Activated CD4-positive, alpha-beta T cell treated with anti-CD3 and anti-CD28 coated beads for 36 hours (primary cell): ENCODE data around the gene RGS7. TPM values are rescaled to one million over a fixed set of nuclear protein-coding genes. Genes with fewer than 3 reads are reported as not detected.
A peak's percentile ranks its signal among the peaks of the same experiment; 100 is the strongest.

Experiments used
- ATAC-seq: fragments of 200-7000 bp; cut with Tn5 transposase; one replicate; pipeline ENCODE4 v1.10.0; 2021; ENCODE audit warnings: mild to moderate bottlenecking, moderate library complexity
- CTCF ChIA-PET: fragments of 350-600 bp; sonication (Branson Sonifier 250); formaldehyde crosslinking; loops from one replicate; lab custom pipeline; 2021; ENCODE audit warnings: antibody characterized with exemption; lab: Charles Lee
- POLR2A ChIA-PET: fragments of 350-600 bp; sonication (Branson Sonifier 250); formaldehyde crosslinking; loops from one replicate; lab custom pipeline; 2021; ENCODE audit warnings: antibody characterized with exemption, inconsistent platforms; lab: Charles Lee
- DNase-seq: peaks from one replicate; pipeline ENCODE4 v3.0.0-alpha.2; 2020
- H3K27ac Mint-ChIP-seq: one replicate; pipeline ENCODE4 v1.8.0; 2021; ENCODE audit warnings: mixed read lengths
- H3K27me3 Mint-ChIP-seq: one replicate; pipeline ENCODE4 v1.8.0; 2021; ENCODE audit warnings: mixed read lengths
- H3K36me3 Mint-ChIP-seq: one replicate; pipeline ENCODE4 v1.8.0; 2021; ENCODE audit warnings: low read depth, mixed read lengths
- H3K4me1 Mint-ChIP-seq: one replicate; pipeline ENCODE4 v1.8.0; 2021; ENCODE audit warnings: mixed read lengths
- H3K4me3 Mint-ChIP-seq: one replicate; pipeline ENCODE4 v1.8.0; 2021; ENCODE audit warnings: mild to moderate bottlenecking, moderate library complexity, mixed read lengths
- H3K9me3 Mint-ChIP-seq: one replicate; pipeline ENCODE4 v1.8.0; 2021; ENCODE audit warnings: low read depth, mixed read lengths
- intact Hi-C, 2 experiments: fragments of 100-400 bp; cut with DNase I in 1 of 2; cut with micrococcal nuclease in 1 of 2; formaldehyde crosslinking; loops; one replicate each; pipeline versions ENCODE4 v1.14.2 to v1.15.1; 2022 to 2024; cut with DNase I, micrococcal nuclease
- total RNA-seq, 2 experiments: library from RNA; stranded (reverse); gene quantifications; one replicate each; pipeline ENCODE4 v1.2.3, GENCODE V29; 2021

RGS7 gene
- total RNA-seq, 2 experiments from 2014 or later, result not detected

- CTCF ChIA-PET, result no interaction called here
- peaks cover 1% of the 10 kb centered on the region for H3K9me3 Mint-ChIP-seq
- no peak overlapping the region for H3K4me3 Mint-ChIP-seq
- ATAC-seq (no peak), DNase-seq (no peak)
- intact Hi-C loops, result no loop called here
- no peaks in the 10 kb centered on the region for H3K36me3 Mint-ChIP-seq
- POLR2A ChIA-PET, result no interaction called here
- no peak overlapping the region for H3K27ac Mint-ChIP-seq
- peaks cover 1% of the 10 kb centered on the region for H3K27me3 Mint-ChIP-seq
- H3K4me1 Mint-ChIP-seq, result no peaks in the 10 kb centered on the region
These were observed 543.3 kb downstream of the RGS7 start for GRCh38 chr1:240813720-240814119.

GRCh38 chr1:240811256-240811655 lies 545.7 kb downstream of the RGS7 start:
- CTCF ChIA-PET, result no interaction called here
- DNase-seq (no peak), ATAC-seq (no peak)
- Mint-ChIP-seq H3K9me3 (no peaks in the 10 kb centered on the region), H3K4me1 (no peaks in the 10 kb centered on the region), H3K27me3 (peaks cover 1% of the 10 kb centered on the region), H3K27ac (no peak overlapping the region), H3K4me3 (no peak overlapping the region), H3K36me3 (no peaks in the 10 kb centered on the region)
- POLR2A ChIA-PET, result interaction anchor here (0.6 kb wide), 1 partner anchor 182 kb away, joined by 3 read pairs; no protein-coding TSS in a partner anchor
- intact Hi-C loops, result no loop called here

GRCh38 chr1:240808381-240808780 lies 548.6 kb downstream of the RGS7 start:
- Mint-ChIP-seq H3K9me3 (no peaks in the 10 kb centered on the region), H3K27me3 (peaks cover 1% of the 10 kb centered on the region), H3K27ac (no peak overlapping the region), H3K4me1 (no peaks in the 10 kb centered on the region), H3K36me3 (no peaks in the 10 kb centered on the region), H3K4me3 (no peak overlapping the region)
- intact Hi-C loops, result no loop called here
- ATAC-seq, result no peak
- ChIA-PET CTCF (no interaction called here), POLR2A (no interaction called here)
- no peak for DNase-seq

- no peak for ATAC-seq
- intact Hi-C loops, result no loop called here
- ChIA-PET CTCF (no interaction called here), POLR2A (no interaction called here)
- Mint-ChIP-seq H3K9me3 (no peaks in the 10 kb centered on the region), H3K27me3 (no peaks in the 10 kb centered on the region), H3K4me3 (no peak overlapping the region), H3K27ac (no peak overlapping the region), H3K4me1 (no peaks in the 10 kb centered on the region), H3K36me3 (no peaks in the 10 kb centered on the region)
- DNase-seq, result no peak
These were observed 550.7 kb downstream of the RGS7 start for GRCh38 chr1:240806200-240806745.

GRCh38 chr1:240804475-240804874 lies 552.5 kb downstream of the RGS7 start:
- intact Hi-C loops, result no loop called here
- Mint-ChIP-seq H3K36me3 (no peaks in the 10 kb centered on the region), H3K27me3 (peaks cover 1% of the 10 kb centered on the region), H3K4me3 (no peak overlapping the region), H3K9me3 (no peaks in the 10 kb centered on the region), H3K4me1 (no peaks in the 10 kb centered on the region), H3K27ac (no peak overlapping the region)
- CTCF ChIA-PET, result no interaction called here
- DNase-seq (no peak), ATAC-seq (no peak)
- POLR2A ChIA-PET, result no interaction called here

GRCh38 chr1:240803151-240803550 lies 553.9 kb downstream of the RGS7 start:
- no peaks in the 10 kb centered on the region for H3K4me1 Mint-ChIP-seq
- peaks cover 3% of the 10 kb centered on the region for H3K27me3 Mint-ChIP-seq
- H3K27ac Mint-ChIP-seq, result no peak overlapping the region
- POLR2A ChIA-PET, result no interaction called here
- ATAC-seq (no peak), DNase-seq (no peak)
- CTCF ChIA-PET, result no interaction called here
- no peaks in the 10 kb centered on the region for H3K9me3 Mint-ChIP-seq
- no peak overlapping the region for H3K4me3 Mint-ChIP-seq
- intact Hi-C loops, result no loop called here
- no peaks in the 10 kb centered on the region for H3K36me3 Mint-ChIP-seq

GRCh38 chr1:240802271-240802670 lies 554.7 kb downstream of the RGS7 start:
- intact Hi-C loops, result no loop called here
- no peaks in the 10 kb centered on the region for H3K36me3 Mint-ChIP-seq
- no peak overlapping the region for H3K27ac Mint-ChIP-seq
- no peak overlapping the region for H3K4me3 Mint-ChIP-seq
- ChIA-PET POLR2A (no interaction called here), CTCF (no interaction called here)
- H3K4me1 Mint-ChIP-seq, result no peaks in the 10 kb centered on the region
- H3K27me3 Mint-ChIP-seq, result peaks cover 3% of the 10 kb centered on the region
- H3K9me3 Mint-ChIP-seq, result no peaks in the 10 kb centered on the region
- ATAC-seq, result no peak
- no peak for DNase-seq

- ChIA-PET CTCF (no interaction called here), POLR2A (no interaction called here)
- DNase-seq (no peak), ATAC-seq (no peak)
- Mint-ChIP-seq H3K9me3 (no peaks in the 10 kb centered on the region), H3K4me3 (no peak overlapping the region), H3K36me3 (no peaks in the 10 kb centered on the region), H3K4me1 (no peaks in the 10 kb centered on the region), H3K27me3 (peaks cover 3% of the 10 kb centered on the region), H3K27ac (no peak overlapping the region)
- intact Hi-C loops, result no loop called here
These were observed 555.6 kb downstream of the RGS7 start for GRCh38 chr1:240801442-240801841.

- intact Hi-C loops, result no loop called here
- Mint-ChIP-seq H3K27ac (no peak overlapping the region), H3K9me3 (no peaks in the 10 kb centered on the region), H3K36me3 (no peaks in the 10 kb centered on the region), H3K4me1 (no peaks in the 10 kb centered on the region), H3K27me3 (peaks cover 3% of the 10 kb centered on the region), H3K4me3 (no peak overlapping the region)
- no peak for DNase-seq
- POLR2A ChIA-PET, result no interaction called here
- CTCF ChIA-PET, result no interaction called here
- ATAC-seq, result no peak
These were observed 556.7 kb downstream of the RGS7 start for GRCh38 chr1:240800291-240800690.

- no peak for ATAC-seq
- intact Hi-C loops, result no loop called here
- H3K27me3 Mint-ChIP-seq, result peaks cover 7% of the 10 kb centered on the region
- no peaks in the 10 kb centered on the region for H3K36me3 Mint-ChIP-seq
- ChIA-PET POLR2A (no interaction called here), CTCF (no interaction called here)
- no peak for DNase-seq
- H3K27ac Mint-ChIP-seq, result no peak overlapping the region
- H3K9me3 Mint-ChIP-seq, result no peaks in the 10 kb centered on the region
- no peaks in the 10 kb centered on the region for H3K4me1 Mint-ChIP-seq
- no peak overlapping the region for H3K4me3 Mint-ChIP-seq
These were observed 560.0 kb downstream of the RGS7 start for GRCh38 chr1:240797050-240797449.

- ChIA-PET CTCF (no interaction called here), POLR2A (no interaction called here)
- DNase-seq (no peak), ATAC-seq (peak; percentile 88)
- intact Hi-C loops, result no loop called here
- Mint-ChIP-seq H3K27me3 (peaks cover 4% of the 10 kb centered on the region), H3K4me1 (no peaks in the 10 kb centered on the region), H3K36me3 (no peaks in the 10 kb centered on the region), H3K9me3 (no peaks in the 10 kb centered on the region), H3K4me3 (no peak overlapping the region), H3K27ac (no peak overlapping the region)
These were observed 562.8 kb downstream of the RGS7 start for GRCh38 chr1:240794046-240794843.

GRCh38 chr1:240792915-240793529 lies 564.0 kb downstream of the RGS7 start:
- no peaks in the 10 kb centered on the region for H3K4me1 Mint-ChIP-seq
- CTCF ChIA-PET, result interaction anchor here (0.9 kb wide), 1 partner anchor 13 kb away, joined by 3 read pairs; no protein-coding TSS in a partner anchor
- no peak overlapping the region for H3K27ac Mint-ChIP-seq
- no peaks in the 10 kb centered on the region for H3K9me3 Mint-ChIP-seq
- no peak overlapping the region for H3K4me3 Mint-ChIP-seq
- ATAC-seq (no peak), DNase-seq (no peak)
- intact Hi-C loops, result no loop called here
- POLR2A ChIA-PET, result no interaction called here
- peaks cover 4% of the 10 kb centered on the region for H3K27me3 Mint-ChIP-seq
- H3K36me3 Mint-ChIP-seq, result no peaks in the 10 kb centered on the region
